ENCODE measurements around the gene HOGA1.

GRCh38 chr10:97607095-97607636 lies 23.0 kb downstream of the HOGA1 start:
- TF ChIP-seq CTCF (IDR thresholded peaks at IDR 0.05) = no peak
- no peak for TF ChIP-seq POLR2A (IDR thresholded peaks at IDR 0.05)

Data from Peyer's patch (tissue), 4 donors.